DMS114 treated with DMSO at 0.1 percent for 48 hours (cell line): ENCODE data around the gene FAM118A.
"Not testable (repeated sequence)": the region's sequence is repeated elsewhere in the genome, so short reads cannot be mapped to it uniquely, and the experiment has no call there.

Experiments used
- DNase-seq: peaks from one replicate; lab custom pipeline; 2025; ENCODE audit not compliant: unreplicated experiment; lab: John Stamatoyannopoulos, UW

The FAM118A gene

DNA sequence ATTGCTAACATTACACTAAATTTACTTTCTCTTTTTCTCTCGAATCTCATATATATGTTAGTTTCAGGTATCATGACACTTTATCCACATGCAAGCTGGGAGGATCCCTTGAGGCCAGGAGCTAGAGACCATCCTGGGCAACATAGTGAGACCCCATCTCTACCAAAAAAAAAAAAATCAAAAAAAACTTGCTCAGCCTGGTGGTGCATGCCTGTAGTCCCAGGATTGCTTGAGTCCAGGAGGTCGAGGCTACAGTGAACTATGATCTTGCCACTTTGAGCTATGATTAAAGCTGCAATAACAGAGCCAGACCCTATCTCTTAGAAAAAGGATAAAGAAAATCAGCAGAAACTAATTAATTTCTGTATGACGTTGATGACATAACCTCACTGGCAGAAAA, 28.7 kb upstream of the FAM118A start:
- DNase-seq = no peak

DNA sequence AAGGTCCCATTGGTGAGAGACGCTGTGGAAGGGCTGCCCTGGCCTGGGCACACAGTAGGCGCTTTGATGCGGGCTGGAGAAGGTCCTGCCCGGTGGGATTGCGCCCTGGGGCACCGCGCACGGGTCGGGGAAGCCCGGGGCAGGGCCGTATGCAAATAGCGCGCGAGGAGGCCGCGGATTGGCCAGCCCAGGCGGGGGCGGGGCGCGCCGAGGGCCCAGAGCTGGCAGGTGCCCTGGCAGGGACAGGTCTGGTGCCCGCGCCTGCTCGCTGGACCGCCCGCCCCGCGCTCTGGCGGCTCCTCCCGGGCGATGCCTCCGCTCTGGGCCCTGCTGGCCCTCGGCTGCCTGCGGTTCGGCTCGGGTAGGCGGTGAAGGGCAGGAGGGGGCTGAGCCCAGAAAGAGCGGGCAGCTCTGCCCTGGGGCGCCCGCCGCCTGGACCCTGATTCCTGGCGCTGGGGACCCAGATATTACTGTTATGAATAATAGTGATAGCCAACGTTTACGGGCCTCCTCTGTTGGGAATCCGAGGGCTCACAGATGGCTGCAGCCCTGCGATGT, 24.9 kb upstream of the FAM118A start, which contains the start of gene UPK3A:
Gene UPK3A, plus strand, starts transcription at position 245 of the 558 bp plus-strand sequence. Its CDS starts 65 bp downstream, at position 310.
- DNase-seq = no peak

DNA sequence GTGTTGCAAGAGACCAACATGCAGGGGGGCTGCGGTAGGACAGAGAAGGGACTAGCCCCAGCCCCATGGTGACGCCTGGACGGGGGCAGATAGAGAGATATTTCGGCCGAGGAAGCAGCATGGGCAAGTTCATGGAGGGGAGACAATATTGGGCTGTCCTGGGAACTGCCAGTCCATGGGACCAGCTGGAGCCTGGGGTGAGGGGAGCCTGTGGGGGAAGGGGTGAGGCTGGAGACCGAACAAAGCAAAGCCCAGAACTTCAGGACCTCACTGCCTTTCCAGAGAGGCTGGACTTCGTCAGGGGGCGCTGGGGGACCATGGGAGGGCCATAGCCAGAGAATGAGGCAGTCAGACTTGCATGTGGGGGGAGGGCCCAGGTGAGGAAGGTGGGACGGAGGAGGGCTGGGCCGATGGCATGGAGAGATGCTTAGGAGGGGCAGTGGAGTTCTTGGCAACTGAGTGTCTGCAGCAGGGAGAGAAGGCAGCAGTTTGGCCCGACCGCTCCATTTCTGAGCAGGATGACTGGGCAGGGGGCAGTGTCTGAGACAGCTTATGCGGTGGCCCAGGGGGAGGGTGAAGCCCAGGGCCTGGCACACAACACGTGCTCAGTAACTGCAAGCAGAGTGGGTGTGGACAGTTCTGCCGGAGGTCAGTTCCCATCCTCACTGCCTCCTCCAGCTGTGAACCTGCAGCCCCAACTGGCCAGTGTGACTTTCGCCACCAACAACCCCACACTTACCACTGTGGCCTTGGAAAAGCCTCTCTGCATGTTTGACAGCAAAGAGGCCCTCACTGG, 24.3 kb upstream of the FAM118A start:
- no peak for DNase-seq

DNA sequence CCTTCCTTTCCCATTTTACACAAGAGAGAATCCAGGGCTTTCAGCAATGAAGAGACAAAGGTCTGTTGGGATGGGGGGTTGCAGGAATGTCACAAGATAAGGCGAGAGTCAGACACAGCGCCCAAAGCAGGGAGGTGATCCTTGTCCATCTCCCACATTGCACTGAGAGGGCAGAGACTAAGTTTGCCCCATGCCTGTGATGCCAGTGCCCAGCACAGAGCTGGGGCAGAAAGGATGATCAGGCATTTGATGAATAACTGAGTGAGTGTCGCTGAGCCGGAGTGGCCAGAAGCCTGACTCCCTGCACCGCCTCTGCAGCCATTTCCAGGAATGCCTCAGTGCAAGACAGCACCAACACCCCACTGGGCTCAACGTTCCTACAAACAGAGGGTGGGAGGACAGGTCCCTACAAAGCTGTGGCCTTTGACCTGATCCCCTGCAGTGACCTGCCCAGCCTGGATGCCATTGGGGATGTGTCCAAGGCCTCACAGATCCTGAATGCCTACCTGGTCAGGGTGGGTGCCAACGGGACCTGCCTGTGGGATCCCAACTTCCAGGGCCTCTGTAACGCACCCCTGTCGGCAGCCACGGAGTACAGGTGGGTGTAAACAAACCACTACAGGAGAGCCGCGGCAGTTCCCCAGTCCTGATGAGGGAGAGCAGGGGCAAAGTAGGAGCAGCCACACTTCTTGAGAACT, 22.7 kb upstream of the FAM118A start:
- DNase-seq = no peak

DNA sequence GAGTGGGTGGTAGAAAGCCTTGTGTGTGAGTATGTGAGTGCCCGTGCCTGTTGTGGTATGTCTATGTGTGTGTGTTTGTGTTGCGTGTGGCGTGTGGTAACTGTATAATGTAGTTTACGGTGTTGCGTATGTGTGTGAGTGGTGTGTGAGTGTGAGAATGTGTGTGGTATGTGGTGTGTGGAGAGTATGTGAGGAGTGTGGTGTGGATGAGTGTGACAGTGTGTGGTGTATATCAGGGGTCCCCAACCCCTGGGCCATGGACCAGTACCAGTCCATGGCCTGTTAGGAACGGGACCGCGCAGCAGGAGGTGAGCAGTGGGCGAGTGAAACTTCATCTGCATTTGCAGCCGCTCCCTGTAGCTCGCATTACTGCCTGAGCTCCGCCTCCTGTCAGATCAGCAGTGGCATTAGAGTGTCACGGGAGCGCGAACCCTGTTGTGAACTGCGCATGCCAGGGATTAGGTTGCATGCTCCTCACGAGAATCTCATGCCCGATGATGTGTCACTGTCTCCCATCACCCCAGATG, 19.3 kb upstream of the FAM118A start:
- DNase-seq = no peak

DNA sequence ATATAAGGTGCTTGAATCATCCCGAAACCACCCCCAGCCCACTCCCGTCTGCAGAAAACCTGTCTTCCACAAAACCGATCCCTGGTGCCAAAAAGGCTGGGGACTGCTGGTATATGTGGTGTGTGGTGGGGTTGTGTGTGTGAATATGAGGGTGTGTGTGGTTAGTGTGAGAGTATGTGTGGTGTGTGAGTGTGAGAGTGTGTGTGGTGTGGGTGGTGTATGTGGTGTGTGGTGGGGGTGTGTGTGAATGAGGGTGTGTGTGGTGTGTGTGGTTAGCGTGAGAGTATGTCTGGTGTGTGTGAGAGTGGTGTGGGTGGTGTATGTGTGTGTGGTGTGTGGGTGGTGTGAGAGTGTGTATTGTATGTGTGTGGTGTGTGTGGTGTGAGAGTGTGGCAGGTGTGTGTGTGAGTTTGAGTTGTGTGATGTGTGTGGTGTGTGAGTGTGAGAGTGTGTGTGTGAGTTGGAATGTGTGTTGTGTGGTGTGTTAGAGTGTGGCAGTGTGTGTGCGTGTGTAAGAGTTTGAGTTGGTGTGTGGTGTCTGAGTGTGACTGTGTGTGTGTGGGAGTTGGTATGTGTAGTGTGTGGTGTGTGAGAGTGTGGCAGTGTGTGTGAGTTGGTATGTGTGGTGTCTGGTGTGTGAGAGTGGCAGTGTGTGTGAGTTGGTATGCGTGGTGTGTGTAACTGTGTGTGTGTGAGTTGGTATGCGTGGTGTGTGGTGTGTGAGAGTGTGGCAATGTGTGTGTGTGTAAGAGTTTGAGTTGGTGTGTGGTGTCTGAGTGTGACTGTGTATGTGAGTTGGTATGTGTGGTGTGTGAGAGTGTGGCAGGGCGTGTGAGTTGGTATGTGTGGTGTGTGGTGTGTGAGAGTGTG, 18.4 kb upstream of the FAM118A start:
- no peak for DNase-seq

DNA sequence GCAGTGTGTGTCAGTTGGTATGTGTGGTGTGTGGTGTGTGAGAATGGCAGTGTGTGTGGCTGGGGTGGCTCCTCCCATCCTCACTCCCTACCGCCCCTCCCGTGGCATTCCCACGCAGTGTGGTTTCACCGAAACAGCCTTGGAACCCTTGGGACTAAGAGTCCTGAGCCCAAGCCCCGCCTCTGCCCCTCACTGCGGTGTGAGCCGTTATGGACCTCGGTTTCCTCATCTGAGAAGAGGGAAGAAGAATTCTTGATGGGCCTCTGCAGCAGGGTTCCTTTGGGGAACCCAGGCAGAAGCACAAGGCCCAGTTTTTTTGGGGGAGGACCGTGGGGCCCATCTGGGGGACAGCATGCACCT, 17.8 kb upstream of the FAM118A start:
- no peak for DNase-seq

DNA sequence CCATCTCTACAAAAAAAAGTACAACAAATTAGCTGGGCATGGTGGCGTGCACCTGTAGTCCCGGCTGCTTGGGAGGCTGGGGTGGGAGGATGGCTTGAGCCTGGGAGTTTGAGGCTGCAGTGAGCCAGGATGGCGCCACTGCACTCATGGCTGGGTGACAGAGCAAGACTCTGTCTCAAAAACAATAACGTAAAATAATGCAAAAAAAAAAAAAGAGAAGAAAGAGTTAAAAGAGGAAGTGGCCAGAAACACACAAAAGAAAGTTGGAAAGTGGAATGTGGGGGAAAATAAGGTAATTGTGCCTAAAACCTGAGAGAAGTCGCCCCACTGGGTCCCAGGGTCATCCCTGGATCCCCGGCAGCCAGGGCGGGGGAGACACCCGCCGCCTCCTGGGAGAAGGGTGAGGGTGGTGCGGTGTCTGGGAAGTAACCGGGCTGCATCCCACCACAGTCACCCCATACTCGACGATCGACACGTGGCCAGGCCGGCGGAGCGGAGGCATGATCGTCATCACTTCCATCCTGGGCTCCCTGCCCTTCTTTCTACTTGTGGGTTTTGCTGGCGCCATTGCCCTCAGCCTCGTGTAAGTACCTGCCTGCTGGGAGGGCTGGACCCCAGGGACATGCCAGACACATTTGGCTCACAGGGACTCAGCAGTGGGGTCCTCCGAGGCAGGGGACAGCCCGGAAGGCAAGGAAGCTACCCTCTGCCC, 16.8 kb upstream of the FAM118A start:
- DNase-seq = no peak

DNA sequence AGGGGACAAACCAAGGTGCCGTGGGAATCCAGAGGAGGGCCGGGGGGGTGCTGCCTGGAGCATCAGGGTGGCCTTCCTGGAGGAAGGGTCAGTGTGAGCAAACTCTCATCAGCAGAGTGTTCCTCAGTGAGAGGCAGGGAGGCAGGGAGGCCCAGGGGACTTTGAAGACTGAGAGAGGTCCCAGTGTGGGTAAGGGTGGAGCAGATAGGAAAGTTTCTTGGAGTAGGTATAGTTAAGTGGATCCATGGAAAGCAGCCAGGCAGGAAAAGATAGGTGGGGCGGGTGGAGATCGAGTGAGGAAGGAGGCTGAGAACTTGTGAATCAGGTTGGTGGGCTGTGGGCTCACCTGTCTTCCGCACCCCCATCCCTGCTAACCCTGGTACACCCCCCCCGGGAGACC, 15.7 kb upstream of the FAM118A start:
- DNase-seq = no peak

DNA sequence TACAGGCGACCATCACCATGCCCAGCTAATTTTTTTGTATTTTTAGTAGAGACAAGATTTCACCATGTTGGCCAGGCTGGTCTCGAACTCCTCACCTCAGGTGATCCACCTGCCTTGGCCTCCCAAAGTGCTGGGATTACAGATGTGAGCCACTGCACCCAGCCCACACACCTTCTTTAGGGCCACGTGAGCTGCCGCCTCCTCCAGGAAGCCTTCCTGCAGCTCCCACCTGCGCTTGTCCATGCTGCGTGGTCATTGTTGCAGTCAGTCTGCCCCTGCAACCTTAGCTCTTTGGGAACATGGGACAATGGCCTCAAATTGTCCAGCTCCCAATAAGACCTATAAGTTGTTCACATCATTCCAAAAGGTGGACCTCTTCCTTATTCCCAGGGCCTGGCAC, 14.7 kb upstream of the FAM118A start:
- not testable (repeated sequence) for DNase-seq

DNA sequence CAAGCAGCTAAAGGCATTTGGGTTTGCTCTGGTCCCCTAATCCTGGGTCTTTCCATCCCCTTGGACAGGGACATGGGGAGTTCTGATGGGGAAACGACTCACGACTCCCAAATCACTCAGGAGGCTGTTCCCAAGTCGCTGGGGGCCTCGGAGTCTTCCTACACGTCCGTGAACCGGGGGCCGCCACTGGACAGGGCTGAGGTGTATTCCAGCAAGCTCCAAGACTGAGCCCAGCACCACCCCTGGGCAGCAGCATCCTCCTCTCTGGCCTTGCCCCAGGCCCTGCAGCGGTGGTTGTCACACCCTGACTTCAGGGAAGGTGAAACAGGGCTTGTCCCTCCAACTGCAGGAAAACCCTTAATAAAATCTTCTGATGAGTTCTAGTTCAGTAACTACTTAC, 14.2 kb upstream of the FAM118A start:
- no peak for DNase-seq

DNA sequence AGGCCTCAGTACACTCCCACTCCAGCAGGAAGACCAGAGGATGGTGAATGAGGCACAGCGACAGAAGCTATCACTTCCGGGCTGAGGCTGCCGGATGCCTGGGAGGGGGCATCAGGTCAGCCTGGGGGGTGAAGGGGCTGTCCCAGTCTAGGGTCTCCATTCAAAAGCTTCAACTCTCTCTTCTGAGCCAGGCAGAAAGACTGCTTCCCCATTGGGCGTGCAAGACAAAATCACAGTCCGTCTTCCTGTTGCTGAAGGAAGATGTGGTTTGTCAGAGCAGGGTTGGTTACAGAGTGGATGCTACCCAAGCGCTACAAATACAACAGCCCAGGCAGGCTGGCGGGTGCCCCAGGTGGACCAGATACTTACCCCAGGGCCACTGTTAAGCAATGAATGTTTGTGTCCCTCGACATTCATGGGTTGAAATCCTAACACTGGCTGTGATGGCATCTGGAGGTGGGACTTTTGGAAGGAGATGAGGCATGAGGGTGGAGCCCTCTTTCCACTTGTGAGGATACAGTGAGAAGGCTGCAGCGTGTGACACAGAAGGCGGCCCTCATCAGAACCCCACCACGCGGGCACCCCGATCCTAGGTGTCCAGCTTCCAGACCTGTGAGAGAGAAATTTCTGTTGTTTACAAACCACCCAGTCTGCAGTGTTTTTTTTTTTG, 13.0 kb upstream of the FAM118A start:
- DNase-seq = no peak

DNA sequence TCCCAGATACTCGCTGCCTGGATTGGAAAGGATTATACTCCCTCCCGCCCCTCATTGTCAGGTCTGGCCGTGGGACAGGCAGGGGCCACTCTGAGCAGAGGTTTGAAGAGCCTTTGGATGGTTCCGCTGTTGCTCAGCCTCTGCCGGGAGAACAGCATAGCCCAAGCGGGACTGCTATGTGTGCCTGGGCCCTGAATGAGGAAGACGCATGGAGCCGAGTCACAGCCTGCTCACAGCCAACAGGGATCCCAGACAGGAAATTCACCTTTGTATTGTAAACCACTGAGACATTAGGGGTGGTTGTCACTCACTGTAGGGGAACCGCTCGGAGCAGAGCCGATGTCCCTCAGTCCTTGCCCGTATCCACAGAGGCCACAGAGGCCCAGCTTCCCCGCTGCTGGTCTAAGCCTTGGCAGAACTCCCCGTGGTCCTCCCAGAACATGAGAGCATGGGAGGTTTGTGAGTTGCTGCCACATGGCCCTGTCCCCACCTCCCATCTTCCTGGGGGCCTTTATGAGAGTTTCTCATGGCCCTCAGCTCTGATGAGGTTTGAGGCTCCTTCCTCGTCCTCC, 10.7 kb upstream of the FAM118A start:
- DNase-seq = no peak

DNA sequence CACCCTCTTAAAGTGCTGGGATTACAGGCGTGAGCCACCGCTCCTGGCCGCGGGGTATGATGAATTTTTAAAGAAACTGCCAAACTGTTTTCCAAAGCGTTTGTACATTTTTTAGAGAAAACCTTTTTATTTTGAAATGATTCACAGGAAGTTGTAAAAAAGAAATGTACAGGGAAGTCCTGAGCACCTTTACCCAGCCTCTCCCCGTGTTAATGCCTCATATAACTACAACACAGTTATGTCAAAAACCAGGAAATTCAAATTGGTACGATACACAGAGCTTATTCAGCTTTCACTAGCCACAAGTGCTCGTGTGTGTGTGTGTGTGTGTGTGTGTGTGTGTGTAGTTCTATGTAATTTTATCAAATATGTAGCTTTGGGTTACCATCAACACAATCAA, 7.0 kb upstream of the FAM118A start:
- no peak for DNase-seq

DNA sequence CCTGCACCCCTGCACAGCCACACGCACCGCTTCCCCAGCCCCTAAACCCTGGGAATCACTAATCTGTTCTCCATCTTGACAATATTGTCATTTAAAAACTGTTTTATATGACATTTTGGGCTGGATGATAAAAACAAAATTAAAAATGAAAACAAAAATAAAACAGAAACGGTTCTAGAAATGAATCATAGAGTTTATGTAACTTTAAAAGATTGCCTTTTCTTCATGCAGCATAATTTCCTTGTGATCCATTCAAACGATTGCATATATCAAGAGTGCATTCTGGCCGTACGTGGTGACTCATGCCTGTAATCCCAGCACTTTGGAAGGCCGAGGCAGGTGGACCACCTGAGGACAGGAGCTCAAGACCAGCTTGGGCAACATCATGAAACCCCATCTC, 6.6 kb upstream of the FAM118A start:
- DNase-seq = no peak

DNA sequence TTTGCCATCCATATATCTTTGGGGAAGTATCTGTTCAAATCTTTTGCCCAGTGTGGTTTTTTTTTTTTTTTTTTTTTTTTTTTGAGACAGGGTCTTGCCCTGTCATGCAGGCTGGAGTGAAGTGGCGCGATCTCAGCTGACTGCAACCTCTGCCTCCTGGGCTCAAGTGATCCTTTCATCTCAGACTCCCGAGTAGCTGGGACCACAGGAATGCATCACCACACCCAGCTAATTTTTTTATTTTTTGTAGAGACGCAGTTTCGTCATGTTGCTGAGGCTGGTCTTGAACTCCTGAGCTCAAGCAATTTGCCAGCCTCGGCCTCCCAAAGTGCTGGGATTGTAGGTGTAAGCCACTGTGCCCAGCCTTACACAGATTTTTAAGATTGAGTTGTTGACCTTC, 4.8 kb upstream of the FAM118A start:
- no peak for DNase-seq

DNA sequence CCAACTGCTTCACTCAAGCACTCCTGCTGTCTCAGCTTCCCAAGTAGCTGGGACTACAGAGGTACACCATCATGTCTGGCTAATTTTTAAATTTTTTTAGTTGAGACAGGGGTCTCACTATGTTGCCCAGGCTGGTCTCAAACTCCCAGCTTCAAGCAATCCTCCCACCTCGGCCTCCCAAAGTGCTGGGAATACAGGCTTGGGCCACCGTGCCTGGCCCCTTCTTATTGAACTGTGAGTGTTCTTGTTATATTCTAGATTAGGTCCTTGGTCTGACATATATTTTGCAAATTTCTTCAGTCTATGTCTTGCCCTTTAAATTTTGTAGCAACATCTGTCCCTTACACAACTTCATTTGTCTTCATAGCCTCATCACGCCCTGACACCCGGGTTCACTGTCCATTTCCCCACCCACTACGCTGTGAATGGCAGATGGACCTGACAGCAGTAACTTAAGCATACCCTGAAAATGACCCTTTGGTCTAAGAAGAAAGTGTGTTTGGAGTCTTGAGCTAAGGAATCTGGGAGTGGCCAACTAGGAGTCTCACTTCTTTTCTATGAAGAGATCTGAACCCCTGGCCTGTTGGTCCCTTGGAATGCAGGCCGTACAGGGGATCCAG, 4.2 kb upstream of the FAM118A start:
- no peak for DNase-seq

DNA sequence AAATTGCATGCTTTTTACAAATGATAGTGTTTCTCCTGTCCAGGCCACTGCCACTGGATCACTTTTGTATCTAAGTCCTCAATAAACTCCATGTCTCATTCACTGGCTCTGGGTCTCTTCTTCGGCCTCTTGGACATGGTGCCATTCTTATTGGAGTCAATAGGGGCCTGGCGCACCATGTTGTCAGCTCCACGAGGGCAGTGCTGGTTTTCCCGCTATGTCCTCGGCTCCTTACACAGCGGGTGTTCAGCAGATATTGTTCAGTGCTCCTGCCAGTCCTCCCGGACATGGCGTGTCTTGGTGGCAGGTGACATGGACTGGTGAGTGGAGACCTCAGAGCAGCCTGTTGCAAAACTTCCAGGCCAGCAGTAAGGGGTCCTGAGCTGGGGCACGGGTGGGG, 3.6 kb upstream of the FAM118A start:
- no peak for DNase-seq

DNA sequence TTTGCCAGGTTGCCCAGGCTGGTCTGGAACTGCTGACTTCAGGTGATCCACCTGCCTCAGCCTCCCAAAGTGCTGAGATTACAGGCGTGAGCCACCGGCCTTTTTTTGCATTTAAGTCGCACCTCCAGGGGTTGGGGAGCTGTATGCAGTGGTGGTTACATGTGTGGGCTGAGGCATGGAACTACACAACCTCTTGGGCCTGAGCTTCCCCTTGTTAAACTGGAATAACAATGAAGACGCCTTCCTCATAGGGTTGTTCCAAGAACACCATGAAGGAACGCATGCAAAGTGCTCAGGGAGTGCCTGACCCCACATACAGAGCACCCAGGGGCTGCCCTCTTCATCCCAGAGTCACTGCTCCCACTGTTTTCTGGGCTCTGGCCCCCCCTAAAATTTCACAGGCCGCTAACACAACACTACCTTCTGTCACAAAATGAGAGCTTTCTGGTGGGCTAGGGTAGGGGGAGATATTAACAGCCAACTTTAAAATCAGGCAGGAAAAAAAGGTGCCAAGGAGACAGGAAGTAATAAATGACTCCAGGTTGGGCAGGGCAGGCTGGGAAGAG, 1.3 kb upstream of the FAM118A start:
- DNase-seq = no peak
